Heart left ventricle (tissue), 13 donors: ENCODE measurements around the gene FADS6.

ENCODE experiments used
- POLR2A ChIP-seq, 2 donors: fragments of 450-650 bp; IDR thresholded peaks; one replicate each; pipeline ENCODE4 v1.6.1; 2017; ENCODE audit warnings: antibody characterized with exemption in 2 of 2, mild to moderate bottlenecking in 2 of 2, moderate library complexity in 2 of 2
- TF ChIP-seq, protein P1 (sequence below), 12 donors: fragments of 200-600 bp; sonication (generic) in 4 of 12; IDR thresholded peaks; one replicate each; pipeline versions ENCODE4 v1.5.0 to v1.8.0; 2018 to 2022; ENCODE audit warnings: antibody characterized with exemption in 12 of 12, mild to moderate bottlenecking in 5 of 12
- donor health status: ischemic (EF 13 %, LVEDD 7.1; RV severe dilation, severe dysfunction).
- donor health status: DM: no; HTN: yes; CAD: no.
- donor health status: DM: no; HTN: no; CAD: no.
- donor health status: ischemic (EF 25% LVEDD 6.9; RV normal size, moderate dysfunction).
- donor health status: ischemic (EF 25% LVEDD 5.7; RV mildly dilated, moderate dysfunction).
- donor health status: ischemic (EF 35%, LVEDD 5.7; RV mildly dilated, moderate dysfunction).
- donor health status: nonischemic (EF 11% LVEDD 7.7; RV severe dilation, severe dysfunction).
- donor health status: DM: yes; HTN: yes; CAD: no.
- donor health status: PGD.
- donor health status: ischemic (EF 29% LVEDD 5.4; RV normal size, mild dysfunction).
- donor health status: nonischemic (EF 23%, LVEDD 6.1; RV moderate dilation, normal function).

DNA sequence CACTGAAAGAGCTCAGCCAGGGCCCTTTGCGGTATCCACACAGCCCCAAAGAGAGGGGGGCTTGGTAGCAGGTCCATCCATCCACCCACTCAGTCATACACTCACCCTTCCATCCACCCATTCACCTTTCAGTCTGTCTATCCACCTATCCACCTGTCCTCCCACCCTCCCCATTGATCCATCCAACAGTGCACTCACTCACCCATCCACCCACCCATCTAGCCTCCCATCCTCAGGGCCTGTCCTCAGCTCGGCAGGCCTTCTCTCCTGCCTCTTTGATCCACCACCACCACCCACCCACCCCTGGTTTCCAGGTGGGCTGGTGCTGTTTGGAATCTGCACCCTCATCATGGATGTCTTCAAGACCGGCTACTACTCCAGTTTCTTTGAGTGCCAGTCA lies 31.8 kb upstream of the FADS6 start:
- TF ChIP-seq, protein P1, sequence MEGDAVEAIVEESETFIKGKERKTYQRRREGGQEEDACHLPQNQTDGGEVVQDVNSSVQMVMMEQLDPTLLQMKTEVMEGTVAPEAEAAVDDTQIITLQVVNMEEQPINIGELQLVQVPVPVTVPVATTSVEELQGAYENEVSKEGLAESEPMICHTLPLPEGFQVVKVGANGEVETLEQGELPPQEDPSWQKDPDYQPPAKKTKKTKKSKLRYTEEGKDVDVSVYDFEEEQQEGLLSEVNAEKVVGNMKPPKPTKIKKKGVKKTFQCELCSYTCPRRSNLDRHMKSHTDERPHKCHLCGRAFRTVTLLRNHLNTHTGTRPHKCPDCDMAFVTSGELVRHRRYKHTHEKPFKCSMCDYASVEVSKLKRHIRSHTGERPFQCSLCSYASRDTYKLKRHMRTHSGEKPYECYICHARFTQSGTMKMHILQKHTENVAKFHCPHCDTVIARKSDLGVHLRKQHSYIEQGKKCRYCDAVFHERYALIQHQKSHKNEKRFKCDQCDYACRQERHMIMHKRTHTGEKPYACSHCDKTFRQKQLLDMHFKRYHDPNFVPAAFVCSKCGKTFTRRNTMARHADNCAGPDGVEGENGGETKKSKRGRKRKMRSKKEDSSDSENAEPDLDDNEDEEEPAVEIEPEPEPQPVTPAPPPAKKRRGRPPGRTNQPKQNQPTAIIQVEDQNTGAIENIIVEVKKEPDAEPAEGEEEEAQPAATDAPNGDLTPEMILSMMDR (IDR thresholded peaks at IDR 0.05): no peak
- TF ChIP-seq POLR2A (IDR thresholded peaks at IDR 0.05): no peak
